Vagina (tissue), 2 donors: Measurements from ENCODE around the gene NAGLU. TPM values are rescaled to one million over a fixed set of nuclear protein-coding genes. Genes with fewer than 3 reads are reported as not detected.
"Not testable (repeated sequence)": the region's sequence is repeated elsewhere in the genome, so short reads cannot be mapped to it uniquely, and the experiment has no call there.

Source experiments
- DNase-seq, 2 donors: peaks; one replicate each; pipeline ENCODE4 v3.0.0-alpha.2; 2017; ENCODE audit errors: extremely low spot score in 2 of 2
- H3K27ac ChIP-seq: fragments of 200-600 bp; sonication (generic); one replicate; pipeline ENCODE4 v1.5.1; 2019
- H3K27me3 ChIP-seq: fragments of 200-600 bp; sonication (generic); one replicate; pipeline ENCODE4 v1.5.1; 2019
- H3K36me3 ChIP-seq, 2 donors: fragments of 200-600 bp; sonication (generic); one replicate each; pipeline ENCODE4 v1.5.1; 2017 to 2019
- H3K4me1 ChIP-seq: fragments of 200-600 bp; sonication (generic); one replicate; pipeline ENCODE4 v1.5.1; 2019
- H3K4me3 ChIP-seq, 2 donors: fragments of 200-600 bp; sonication (generic); 1 replicate in 1 of 2; 2 replicates in 1 of 2; pipeline ENCODE4 v1.5.1; 2016 to 2019
- H3K9me3 ChIP-seq: fragments of 200-600 bp; sonication (generic); one replicate; pipeline ENCODE4 v1.5.1; 2019
- POLR2A ChIP-seq, 2 donors: fragments of 450-650 bp; IDR thresholded peaks; one replicate each; pipeline ENCODE4 v1.6.1; 2017; ENCODE audit warnings: antibody characterized with exemption in 2 of 2, mild to moderate bottlenecking in 2 of 2, moderate library complexity in 2 of 2
- POLR2AphosphoS5 ChIP-seq, 2 donors: sonication (generic); formaldehyde crosslinking; IDR thresholded peaks; one replicate each; pipeline ENCODE4 v1.9.0; 2017; ENCODE audit warnings: antibody characterized with exemption in 2 of 2, mild to moderate bottlenecking in 2 of 2, low read depth in 1 of 2; ENCODE audit not compliant: insufficient read depth in 1 of 2
- intact Hi-C: fragments of 100-400 bp; cut with DNase I; formaldehyde crosslinking; loops from one replicate; pipeline ENCODE4 v1.15.1; 2023
- total RNA-seq: library from RNA; depleted of rRNA; stranded (reverse); fragments of >200 nt; gene quantifications from one replicate; pipeline ENCODE4 v1.2.3, GENCODE V29; 2016
- TF ChIP-seq, protein P1 (sequence below), 3 experiments: fragments of 450-650 bp in 2 of 3; fragments of 200-600 bp in 1 of 3; sonication (generic) in 1 of 3; IDR thresholded peaks; one replicate each; pipeline ENCODE4 v1.5.1; 2017 to 2019; ENCODE audit warnings: antibody characterized with exemption in 3 of 3, mild to moderate bottlenecking in 2 of 3, moderate library complexity in 2 of 3

NAGLU gene
- total RNA-seq, 1 donor from 2014 or later: 24.6 TPM

DNA sequence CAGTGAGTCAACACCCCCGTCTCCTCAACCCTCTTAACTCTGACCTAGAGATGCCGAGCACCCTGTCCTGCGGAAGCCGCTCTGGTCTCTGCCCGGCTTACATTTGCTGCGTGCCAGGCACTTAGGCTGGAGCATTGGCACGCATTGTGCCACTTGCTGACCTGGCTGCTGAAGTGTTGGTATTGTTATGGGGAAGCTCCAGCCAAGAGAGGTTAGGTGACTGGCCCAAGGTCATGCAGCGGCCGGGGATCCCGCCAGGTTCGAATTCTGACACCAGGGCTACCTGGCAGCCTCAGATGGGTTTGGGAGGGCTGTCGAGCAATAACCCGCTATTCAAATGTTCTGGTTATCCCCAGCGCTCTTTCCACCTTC lies 11.6 kb downstream of the NAGLU start:
- Histone ChIP-seq H3K9me3 (no peaks in the 10 kb centered on the region), H3K4me1 (peaks cover 9% of the 10 kb centered on the region), H3K36me3 (peaks cover 0 to 7% of the 10 kb centered on the region in 2 donors), H3K27ac (no peak overlapping the region), H3K27me3 (no peaks in the 10 kb centered on the region), H3K4me3 (no peak overlapping the region)
- TF ChIP-seq POLR2AphosphoS5 (IDR thresholded peaks at IDR 0.05; ENCODE audit: insufficient read depth in 1 of 2, low read depth in 1 of 2): no peak
- TF ChIP-seq, protein P1, sequence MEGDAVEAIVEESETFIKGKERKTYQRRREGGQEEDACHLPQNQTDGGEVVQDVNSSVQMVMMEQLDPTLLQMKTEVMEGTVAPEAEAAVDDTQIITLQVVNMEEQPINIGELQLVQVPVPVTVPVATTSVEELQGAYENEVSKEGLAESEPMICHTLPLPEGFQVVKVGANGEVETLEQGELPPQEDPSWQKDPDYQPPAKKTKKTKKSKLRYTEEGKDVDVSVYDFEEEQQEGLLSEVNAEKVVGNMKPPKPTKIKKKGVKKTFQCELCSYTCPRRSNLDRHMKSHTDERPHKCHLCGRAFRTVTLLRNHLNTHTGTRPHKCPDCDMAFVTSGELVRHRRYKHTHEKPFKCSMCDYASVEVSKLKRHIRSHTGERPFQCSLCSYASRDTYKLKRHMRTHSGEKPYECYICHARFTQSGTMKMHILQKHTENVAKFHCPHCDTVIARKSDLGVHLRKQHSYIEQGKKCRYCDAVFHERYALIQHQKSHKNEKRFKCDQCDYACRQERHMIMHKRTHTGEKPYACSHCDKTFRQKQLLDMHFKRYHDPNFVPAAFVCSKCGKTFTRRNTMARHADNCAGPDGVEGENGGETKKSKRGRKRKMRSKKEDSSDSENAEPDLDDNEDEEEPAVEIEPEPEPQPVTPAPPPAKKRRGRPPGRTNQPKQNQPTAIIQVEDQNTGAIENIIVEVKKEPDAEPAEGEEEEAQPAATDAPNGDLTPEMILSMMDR (IDR thresholded peaks at IDR 0.05): no peak
- no peak for TF ChIP-seq POLR2A (IDR thresholded peaks at IDR 0.05)
- intact Hi-C loops: no loop called here
- no peak for DNase-seq

DNA sequence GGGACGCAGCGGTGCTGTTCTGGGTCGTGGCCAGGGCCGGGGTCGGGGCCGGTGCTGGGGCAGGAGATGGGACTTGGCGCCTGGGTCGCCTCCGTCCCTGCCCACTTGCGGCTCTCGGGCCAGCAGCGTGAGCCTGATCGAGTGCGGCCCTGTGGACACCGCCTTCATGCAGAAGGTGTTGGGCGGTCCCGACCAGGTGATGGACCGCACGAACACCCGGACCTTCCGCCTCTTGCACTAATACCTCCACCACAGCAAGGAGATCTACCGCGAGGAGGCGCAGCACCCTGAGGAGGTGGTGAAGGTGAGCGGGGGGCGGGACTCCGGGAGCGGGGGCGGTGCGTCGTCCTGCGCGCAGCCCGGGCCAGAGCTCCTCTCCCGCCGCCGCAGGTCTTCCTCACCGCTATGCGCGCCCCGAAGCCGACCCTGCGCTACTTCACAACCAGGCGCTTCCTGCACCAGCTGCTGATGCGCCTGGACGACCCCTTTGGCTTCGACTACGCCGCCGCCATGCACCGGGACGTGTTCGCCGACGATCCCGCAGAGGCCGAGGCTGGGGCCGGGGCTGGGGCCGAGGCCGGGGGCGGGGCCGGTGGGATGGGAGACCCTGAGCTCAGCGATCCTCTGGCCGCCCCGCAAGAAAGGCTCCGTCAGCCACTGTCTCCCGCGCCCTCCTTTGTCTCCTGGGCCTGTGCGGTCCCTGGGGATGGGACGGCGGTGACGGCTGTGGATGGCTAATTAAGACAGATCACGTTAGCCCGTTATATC lies 12.2 kb downstream of the NAGLU start:
- Histone ChIP-seq H3K27ac (no peak overlapping the region), H3K9me3 (no peaks in the 10 kb centered on the region)
- intact Hi-C loops: no loop called here

DNA sequence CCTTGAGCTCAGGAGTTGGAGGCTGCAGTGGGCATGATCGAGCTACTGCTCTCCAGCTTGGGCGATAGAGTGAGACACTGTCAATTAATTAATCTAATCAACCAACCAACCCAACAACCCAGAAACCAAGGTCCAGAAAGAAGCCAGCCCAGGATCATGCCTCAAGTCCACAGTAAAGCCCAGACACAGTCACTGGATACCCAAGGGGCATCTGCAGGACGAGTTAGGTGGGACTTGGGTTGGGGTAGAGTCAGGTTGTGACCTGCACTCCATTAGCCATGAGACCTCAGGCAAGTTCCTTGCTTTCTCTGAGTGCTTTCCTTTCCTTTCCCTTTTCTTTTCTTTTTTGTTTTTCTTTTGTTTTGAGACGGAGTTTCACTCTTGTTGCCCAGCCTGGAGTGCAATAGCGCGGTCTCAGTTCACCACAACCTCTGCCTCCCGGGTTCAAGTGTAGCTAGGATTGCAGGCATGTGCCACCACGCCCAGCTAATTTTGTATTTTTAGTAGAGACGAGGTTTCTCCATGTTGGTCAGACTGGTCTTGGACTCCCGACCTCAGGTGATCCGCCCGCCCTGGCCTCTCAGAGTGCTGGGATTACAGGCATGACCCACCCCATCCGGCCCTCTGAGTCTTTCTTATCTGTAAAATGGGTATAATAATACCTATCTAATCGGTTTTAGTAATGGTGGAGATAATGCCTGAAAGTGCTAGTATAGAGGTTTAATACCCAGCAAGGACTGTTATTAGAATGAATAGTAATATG lies 13.1 kb downstream of the NAGLU start:
- Histone ChIP-seq H3K4me3 (no peak overlapping the region), H3K36me3 (no peaks in the 10 kb centered on the region), H3K4me1 (peaks cover 23% of the 10 kb centered on the region), H3K27me3 (no peaks in the 10 kb centered on the region), H3K9me3 (no peaks in the 10 kb centered on the region), H3K27ac (no peak overlapping the region)
- TF ChIP-seq POLR2A (IDR thresholded peaks at IDR 0.05): no peak
- TF ChIP-seq POLR2AphosphoS5 (IDR thresholded peaks at IDR 0.05; ENCODE audit: insufficient read depth in 1 of 2, low read depth in 1 of 2): no peak
- TF ChIP-seq, protein P1 (IDR thresholded peaks at IDR 0.05): no peak
- no peak for DNase-seq
- intact Hi-C loops: no loop called here

More for the DNA sequence above, 12.2 kb downstream of the NAGLU start:
- TF ChIP-seq POLR2A (IDR thresholded peaks at IDR 0.05) (no peak), POLR2AphosphoS5 (IDR thresholded peaks at IDR 0.05; ENCODE audit: insufficient read depth in 1 of 2, low read depth in 1 of 2) (no peak)
- TF ChIP-seq, protein P1 (IDR thresholded peaks at IDR 0.05): no peak
- peaks cover 0 to 1% of the 10 kb centered on the region in 2 donors for H3K36me3 ChIP-seq
- no peak for DNase-seq
- no peaks in the 10 kb centered on the region for H3K27me3 ChIP-seq
- H3K4me1 ChIP-seq: peaks cover 14% of the 10 kb centered on the region
- H3K4me3 ChIP-seq: peak overlapping the region; percentile 38 to 43

DNA sequence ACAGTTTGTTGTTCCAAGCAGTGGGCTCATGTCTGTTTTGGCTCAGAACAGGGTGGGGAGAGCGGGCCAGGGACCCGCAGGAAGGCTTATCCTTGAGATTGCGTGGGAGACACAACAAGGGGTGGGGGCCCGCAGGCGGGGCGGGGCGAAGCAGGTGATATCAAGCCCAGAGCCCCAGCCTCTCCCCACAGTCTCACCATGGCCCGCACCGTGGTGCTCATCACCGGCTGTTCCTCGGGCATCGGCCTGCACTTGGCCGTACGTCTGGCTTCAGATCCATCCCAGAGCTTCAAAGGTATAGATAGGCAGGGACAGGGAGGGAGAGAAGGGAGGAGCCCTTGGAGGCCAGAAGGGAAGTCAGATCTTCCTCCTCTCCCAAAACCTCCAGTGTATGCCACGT lies 16.7 kb downstream of the NAGLU start, which contains the start of gene HSD17B1:
Gene HSD17B1, plus strand, starts transcription at position 188 of the 400 bp plus-strand sequence. Its CDS starts 11 bp downstream, at position 199.
- peak in 1 of 2 donors; percentile 80 for DNase-seq
- H3K27ac ChIP-seq: peak within 1 kb of the TSS; percentile 74
- peaks cover 38% of the 10 kb centered on the region for H3K4me1 ChIP-seq
- H3K9me3 ChIP-seq, H3K27me3 ChIP-seq, intact Hi-C loops, H3K36me3 ChIP-seq: not testable (repeated sequence)
- peak within 1 kb of the TSS; percentile 72 to 76 for H3K4me3 ChIP-seq

DNA sequence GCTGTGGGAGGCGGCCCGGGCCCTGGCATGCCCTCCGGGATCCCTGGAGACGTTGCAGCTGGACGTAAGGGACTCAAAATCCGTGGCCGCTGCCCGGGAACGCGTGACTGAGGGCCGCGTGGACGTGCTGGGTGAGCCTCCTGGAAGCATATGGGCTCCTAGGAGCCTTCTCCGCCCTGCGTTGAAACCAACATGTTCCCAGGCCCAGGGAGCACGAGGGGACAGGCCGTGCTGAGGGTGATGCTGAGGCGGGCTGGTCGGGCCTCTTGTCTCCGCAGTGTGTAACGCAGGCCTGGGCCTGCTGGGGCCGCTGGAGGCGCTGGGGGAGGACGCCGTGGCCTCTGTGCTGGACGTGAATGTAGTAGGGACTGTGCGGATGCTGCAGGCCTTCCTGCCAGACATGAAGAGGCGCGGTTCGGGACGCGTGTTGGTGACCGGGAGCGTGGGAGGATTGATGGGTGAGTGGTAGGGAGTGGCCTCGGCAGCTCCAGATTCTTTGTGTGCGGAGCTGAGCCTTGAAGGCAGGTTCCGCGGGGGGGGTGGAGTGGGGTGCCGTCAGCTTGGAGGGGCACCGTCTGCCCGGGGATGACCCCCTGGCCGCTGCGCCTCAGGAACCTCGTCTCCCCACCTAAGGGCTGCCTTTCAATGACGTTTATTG lies 17.2 kb downstream of the NAGLU start:
- intact Hi-C loops: no loop called here
- H3K9me3 ChIP-seq: no peaks in the 10 kb centered on the region
- no peaks in the 10 kb centered on the region for H3K27me3 ChIP-seq
- peaks cover 38% of the 10 kb centered on the region for H3K4me1 ChIP-seq
- no peaks in the 10 kb centered on the region for H3K36me3 ChIP-seq
- peak overlapping the region; percentile 72 to 76 for H3K4me3 ChIP-seq
- TF ChIP-seq POLR2AphosphoS5 (IDR thresholded peaks at IDR 0.05; ENCODE audit: insufficient read depth in 1 of 2, low read depth in 1 of 2) (no peak), POLR2A (IDR thresholded peaks at IDR 0.05) (no peak)
- TF ChIP-seq, protein P1 (IDR thresholded peaks at IDR 0.05): no peak
- peak in 1 of 2 donors; percentile 81 for DNase-seq
- H3K27ac ChIP-seq: peak overlapping the region; percentile 74
